Measurements from ENCODE around the gene VPS37C. TPM values are rescaled to one million over a fixed set of nuclear protein-coding genes. Genes with fewer than 3 reads are reported as not detected.

Gene VPS37C
- total and polyA plus RNA-seq, 2 donors from 2014 or later: 13.9 to 31.8 TPM

GRCh38 chr11:61089806-61090491 is 71.3 kb downstream of the VPS37C start:
- Histone ChIP-seq H3K27me3 (ENCODE audit: control insufficient read depth, insufficient read depth, low read length) (no peaks in the 10 kb centered on the region), H3K27ac (ENCODE audit: low read depth in 2 of 2, low read length in 2 of 2) (no peak overlapping the region), H3K4me1 (ENCODE audit: control insufficient read depth in 2 of 3, insufficient read depth in 2 of 3, low read depth in 1 of 3, low read length in 3 of 3) (no peaks in the 10 kb centered on the region), H3K9me3 (ENCODE audit: control insufficient read depth in 2 of 3, insufficient read depth in 1 of 3, low read length in 3 of 3) (no peaks in the 10 kb centered on the region), H3K36me3 (ENCODE audit: control insufficient read depth in 2 of 3, insufficient read depth in 3 of 3, low read length in 3 of 3) (no peaks in the 10 kb centered on the region), H3K4me3 (ENCODE audit: low read length in 3 of 3) (no peak overlapping the region), H3K9ac (ENCODE audit: low read length in 3 of 3) (no peak overlapping the region)
- DNase-seq: no peak
- intact Hi-C loops (cut with DNase I): no loop called here
- TF ChIP-seq CTCF (IDR thresholded peaks at IDR 0.05; ENCODE audit: borderline replicate concordance, extremely low read depth, insufficient read depth): no peak
- FAIRE-seq: no peak

- DNase-seq (no peak), FAIRE-seq (no peak)
- TF ChIP-seq CTCF (IDR thresholded peaks at IDR 0.05; ENCODE audit: borderline replicate concordance, extremely low read depth, insufficient read depth): no peak
- H3K9ac ChIP-seq (ENCODE audit: low read length in 3 of 3): no peak overlapping the region
- no peaks in the 10 kb centered on the region for H3K9me3 ChIP-seq (ENCODE audit: control insufficient read depth in 2 of 3, insufficient read depth in 1 of 3, low read length in 3 of 3)
- H3K27me3 ChIP-seq (ENCODE audit: control insufficient read depth, insufficient read depth, low read length): no peaks in the 10 kb centered on the region
- no peaks in the 10 kb centered on the region for H3K4me1 ChIP-seq (ENCODE audit: control insufficient read depth in 2 of 3, insufficient read depth in 2 of 3, low read depth in 1 of 3, low read length in 3 of 3)
- no peaks in the 10 kb centered on the region for H3K36me3 ChIP-seq (ENCODE audit: control insufficient read depth in 2 of 3, insufficient read depth in 3 of 3, low read length in 3 of 3)
- intact Hi-C loops (cut with DNase I): no loop called here
- no peak overlapping the region for H3K27ac ChIP-seq (ENCODE audit: low read depth in 2 of 2, low read length in 2 of 2)
- H3K4me3 ChIP-seq (ENCODE audit: low read length in 3 of 3): no peak overlapping the region
These were observed 73.7 kb downstream of the VPS37C start for GRCh38 chr11:61087426-61088119.

- no peak overlapping the region for H3K4me3 ChIP-seq (ENCODE audit: low read length in 3 of 3)
- no peak for FAIRE-seq
- no peaks in the 10 kb centered on the region for H3K4me1 ChIP-seq (ENCODE audit: control insufficient read depth in 2 of 3, insufficient read depth in 2 of 3, low read depth in 1 of 3, low read length in 3 of 3)
- no peaks in the 10 kb centered on the region for H3K27me3 ChIP-seq (ENCODE audit: control insufficient read depth, insufficient read depth, low read length)
- H3K36me3 ChIP-seq (ENCODE audit: control insufficient read depth in 2 of 3, insufficient read depth in 3 of 3, low read length in 3 of 3): no peaks in the 10 kb centered on the region
- intact Hi-C loops (cut with DNase I): no loop called here
- TF ChIP-seq CTCF (IDR thresholded peaks at IDR 0.05; ENCODE audit: borderline replicate concordance, extremely low read depth, insufficient read depth): no peak
- H3K9me3 ChIP-seq (ENCODE audit: control insufficient read depth in 2 of 3, insufficient read depth in 1 of 3, low read length in 3 of 3): no peaks in the 10 kb centered on the region
- DNase-seq: no peak
- H3K27ac ChIP-seq (ENCODE audit: low read depth in 2 of 2, low read length in 2 of 2): no peak overlapping the region
- H3K9ac ChIP-seq (ENCODE audit: low read length in 3 of 3): no peak overlapping the region
These were observed 77.6 kb downstream of the VPS37C start for GRCh38 chr11:61083601-61084147.

All from kidney (tissue), 14 donors.